ENCODE results near the gene KANSL1L. TPM values are rescaled to one million over a fixed set of nuclear protein-coding genes. Genes with fewer than 3 reads are reported as not detected.

The KANSL1L gene
- total and polyA plus RNA-seq, 10 of the 15 experiments (the other 5 are each of a cell fraction or from before 2014, with no cell fraction given): 1.2 to 9.5 (median 3.7) TPM

GRCh38 chr2:210170446-210171303 is 534 bp downstream of the KANSL1L start:
- SMC1A ChIA-PET (ENCODE audit: uncharacterized antibody, unreplicated experiment): interaction anchor here (0.9 to 1.3 kb wide), 2 partner anchors 19 to 166 kb away, joined by 3 read pairs; no protein-coding TSS in a partner anchor
- peak overlapping the region; percentile 96 for H3K4me3 ChIP-seq
- in situ Hi-C loops (cut with MboI): no loop called here
- TF ChIP-seq, protein P1, sequence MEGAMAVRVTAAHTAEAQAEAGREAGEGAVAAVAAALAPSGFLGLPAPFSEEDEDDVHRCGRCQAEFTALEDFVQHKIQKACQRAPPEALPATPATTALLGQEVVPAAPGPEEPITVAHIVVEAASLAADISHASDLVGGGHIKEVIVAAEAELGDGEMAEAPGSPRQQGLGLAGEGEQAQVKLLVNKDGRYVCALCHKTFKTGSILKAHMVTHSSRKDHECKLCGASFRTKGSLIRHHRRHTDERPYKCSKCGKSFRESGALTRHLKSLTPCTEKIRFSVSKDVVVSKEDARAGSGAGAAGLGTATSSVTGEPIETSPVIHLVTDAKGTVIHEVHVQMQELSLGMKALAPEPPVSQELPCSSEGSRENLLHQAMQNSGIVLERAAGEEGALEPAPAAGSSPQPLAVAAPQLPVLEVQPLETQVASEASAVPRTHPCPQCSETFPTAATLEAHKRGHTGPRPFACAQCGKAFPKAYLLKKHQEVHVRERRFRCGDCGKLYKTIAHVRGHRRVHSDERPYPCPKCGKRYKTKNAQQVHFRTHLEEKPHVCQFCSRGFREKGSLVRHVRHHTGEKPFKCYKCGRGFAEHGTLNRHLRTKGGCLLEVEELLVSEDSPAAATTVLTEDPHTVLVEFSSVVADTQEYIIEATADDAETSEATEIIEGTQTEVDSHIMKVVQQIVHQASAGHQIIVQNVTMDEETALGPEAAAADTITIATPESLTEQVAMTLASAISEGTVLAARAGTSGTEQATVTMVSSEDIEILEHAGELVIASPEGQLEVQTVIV (IDR thresholded peaks at IDR 0.05; ENCODE audit: borderline replicate concordance, partially characterized antibody): no peak
- no peak for TF ChIP-seq ASH2L (IDR thresholded peaks at IDR 0.05; ENCODE audit: borderline replicate concordance, low read depth)
- TF ChIP-seq, protein P2, sequence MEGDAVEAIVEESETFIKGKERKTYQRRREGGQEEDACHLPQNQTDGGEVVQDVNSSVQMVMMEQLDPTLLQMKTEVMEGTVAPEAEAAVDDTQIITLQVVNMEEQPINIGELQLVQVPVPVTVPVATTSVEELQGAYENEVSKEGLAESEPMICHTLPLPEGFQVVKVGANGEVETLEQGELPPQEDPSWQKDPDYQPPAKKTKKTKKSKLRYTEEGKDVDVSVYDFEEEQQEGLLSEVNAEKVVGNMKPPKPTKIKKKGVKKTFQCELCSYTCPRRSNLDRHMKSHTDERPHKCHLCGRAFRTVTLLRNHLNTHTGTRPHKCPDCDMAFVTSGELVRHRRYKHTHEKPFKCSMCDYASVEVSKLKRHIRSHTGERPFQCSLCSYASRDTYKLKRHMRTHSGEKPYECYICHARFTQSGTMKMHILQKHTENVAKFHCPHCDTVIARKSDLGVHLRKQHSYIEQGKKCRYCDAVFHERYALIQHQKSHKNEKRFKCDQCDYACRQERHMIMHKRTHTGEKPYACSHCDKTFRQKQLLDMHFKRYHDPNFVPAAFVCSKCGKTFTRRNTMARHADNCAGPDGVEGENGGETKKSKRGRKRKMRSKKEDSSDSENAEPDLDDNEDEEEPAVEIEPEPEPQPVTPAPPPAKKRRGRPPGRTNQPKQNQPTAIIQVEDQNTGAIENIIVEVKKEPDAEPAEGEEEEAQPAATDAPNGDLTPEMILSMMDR (IDR thresholded peaks at IDR 0.05 in 2 of 3, conservative IDR thresholded peaks at IDR 0.05 in 1 of 3; ENCODE audit: control insufficient read depth in 2 of 3, extremely low read depth in 1 of 3, insufficient read depth in 1 of 3, low read depth in 3 of 3, low read length in 3 of 3): no peak
- TF ChIP-seq SREBF2 (IDR thresholded peaks at IDR 0.05; ENCODE audit: low read length): no peak
- TF ChIP-seq CBX3 (IDR thresholded peaks at IDR 0.05; ENCODE audit: borderline replicate concordance, low read depth): no peak
- no peak for TF ChIP-seq POU2F2 (IDR thresholded peaks at IDR 0.05; ENCODE audit: borderline replicate concordance, low read depth, low read length)
- peak; percentile 16 for TF ChIP-seq NKRF (conservative IDR thresholded peaks at IDR 0.05)
- TF ChIP-seq SMC3 (IDR thresholded peaks at IDR 0.05; ENCODE audit: borderline replicate concordance, low read length): no peak
- TF ChIP-seq CBFB (IDR thresholded peaks at IDR 0.05; ENCODE audit: low read depth): no peak; the same call in 1 of the 2 replicates
- TF ChIP-seq ATF7 (IDR thresholded peaks at IDR 0.05; ENCODE audit: low read depth): no peak
- no peak for TF ChIP-seq LARP7 (IDR thresholded peaks at IDR 0.05)
- TF ChIP-seq ZBED1 (IDR thresholded peaks at IDR 0.05; ENCODE audit: borderline replicate concordance): 0 out of 2 replicates have a peak, but pooled peaks have one; percentile 10
- no peak for TF ChIP-seq SIX5 (IDR thresholded peaks at IDR 0.05; ENCODE audit: low read depth, low read length, severe bottlenecking)
- no peak for TF ChIP-seq HDGF (IDR thresholded peaks at IDR 0.05)
- TF ChIP-seq ZSCAN29 (IDR thresholded peaks at IDR 0.05): no peak
- TF ChIP-seq KLF5 (IDR thresholded peaks at IDR 0.05; ENCODE audit: partially characterized antibody): no peak

More at GRCh38 chr2:210170446-210171303, 534 bp downstream of the KANSL1L start:
- RAD21 ChIA-PET (ENCODE audit: unreplicated experiment): interaction anchor here (0.7 to 1.2 kb wide), 4 partner anchors 8 to 98 kb away, joined by 3 to 4 read pairs (median 3); no protein-coding TSS in a partner anchor
- H3K79me2 ChIP-seq (ENCODE audit: control insufficient read depth, insufficient read depth, low read length): peaks cover 9% of the 10 kb centered on the region
- ATAC-seq (peak; percentile 86), FAIRE-seq (peak; percentile 81), DNase-seq (ENCODE audit: low read depth, low spot score) (peak; percentile 83)
- H3K27me3 ChIP-seq (replicated peaks in 1 of 2; ENCODE audit: control insufficient read depth in 2 of 2, insufficient read depth in 2 of 2, low read length in 1 of 2): no peaks in the 10 kb centered on the region
- H3K4me2 ChIP-seq (ENCODE audit: control insufficient read depth, insufficient read depth): peak overlapping the region; percentile 52
- peak overlapping the region; percentile 87 for H3K9ac ChIP-seq (ENCODE audit: control insufficient read depth, insufficient read depth, low read length)
- H3K4me1 ChIP-seq (ENCODE audit: control insufficient read depth, insufficient read depth, low read length): no peaks in the 10 kb centered on the region
- no peaks in the 10 kb centered on the region for H3K9me3 ChIP-seq (replicated peaks; ENCODE audit: control insufficient read depth, insufficient read depth, low read length)
- no peaks in the 10 kb centered on the region for H4K20me1 ChIP-seq (ENCODE audit: control insufficient read depth, insufficient read depth)
- peak overlapping the region; percentile 97 for H2AFZ ChIP-seq (ENCODE audit: control insufficient read depth, low read depth, low read length)
- H3K27ac ChIP-seq (ENCODE audit: control insufficient read depth, insufficient read depth): peak overlapping the region; percentile 89
- intact Hi-C loops (cut with micrococcal nuclease; ENCODE audit: unreplicated experiment): loop anchor here (2.0 kb wide), 1 partner anchor 168 kb away; the partner anchor contains the start of gene RPE
- no peaks in the 10 kb centered on the region for H3K36me3 ChIP-seq (ENCODE audit: control insufficient read depth in 2 of 2, insufficient read depth in 2 of 2, low read length in 1 of 2)
- TSS peak; percentile 80 for BruUV-seq (replicated peaks)
- POLR2A ChIA-PET: interaction anchor here (1.0 to 1.1 kb wide), 3 partner anchors 15 to 91 kb away, joined by 3 to 4 read pairs (median 3); no protein-coding TSS in a partner anchor
- 2% methylated on average over 30 of the region's 64 CpGs for WGBS (ENCODE audit: insufficient coverage, insufficient replicate concordance, low lambda C conversion rate, missing lambda C conversion rate)
- CTCF ChIA-PET: no interaction called here
